Activated B cell treated with CpG ODN at 0.5 μM for 24 hours (primary cell): Measurements from ENCODE around the gene OPTC. TPM values are rescaled to one million over a fixed set of nuclear protein-coding genes. Genes with fewer than 3 reads are reported as not detected.

Experiments
- ATAC-seq: fragments of 200-7000 bp; cut with Tn5 transposase; one replicate; pipeline ENCODE4 v1.10.0; 2021; ENCODE audit warnings: low read depth, mild to moderate bottlenecking, moderate library complexity
- CTCF ChIA-PET: fragments of 350-600 bp; sonication (Branson Sonifier 250); formaldehyde crosslinking; loops from one replicate; lab custom pipeline; 2021; ENCODE audit warnings: antibody characterized with exemption; lab: Charles Lee
- POLR2A ChIA-PET: fragments of 350-600 bp; sonication (Branson Sonifier 250); formaldehyde crosslinking; loops from one replicate; lab custom pipeline; 2021; ENCODE audit warnings: antibody characterized with exemption; lab: Charles Lee
- DNase-seq: peaks from one replicate; pipeline ENCODE4 v3.0.0; 2022
- H3K27ac Mint-ChIP-seq: one replicate; pipeline ENCODE4 v1.8.0; 2020; ENCODE audit warnings: mixed read lengths
- H3K27me3 Mint-ChIP-seq: one replicate; pipeline ENCODE4 v1.8.0; 2021; ENCODE audit warnings: mixed read lengths
- H3K36me3 Mint-ChIP-seq: one replicate; pipeline ENCODE4 v1.8.0; 2021; ENCODE audit warnings: low read depth, mixed read lengths
- H3K4me1 Mint-ChIP-seq: one replicate; pipeline ENCODE4 v1.8.0; 2021; ENCODE audit warnings: mixed read lengths
- H3K4me3 Mint-ChIP-seq: one replicate; pipeline ENCODE4 v1.8.0; 2020; ENCODE audit warnings: mild to moderate bottlenecking, mixed read lengths
- H3K9me3 Mint-ChIP-seq: one replicate; pipeline ENCODE4 v1.8.0; 2020; ENCODE audit warnings: mixed read lengths
- intact Hi-C: fragments of 100-400 bp; cut with micrococcal nuclease; formaldehyde crosslinking; loops from one replicate; pipeline ENCODE4 v1.15.1; 2024
- total RNA-seq: library from RNA; stranded (reverse); gene quantifications from 2 replicates; pipeline ENCODE4 v1.2.3, GENCODE V29; 2022
- TF ChIP-seq, protein P1 (sequence below): fragments of 200-600 bp; IDR thresholded peaks from one replicate; pipeline ENCODE4 v1.8.0; 2022; ENCODE audit warnings: antibody characterized with exemption, mild to moderate bottlenecking

OPTC gene
- total RNA-seq, 1 donor from 2014 or later: not detected

DNA sequence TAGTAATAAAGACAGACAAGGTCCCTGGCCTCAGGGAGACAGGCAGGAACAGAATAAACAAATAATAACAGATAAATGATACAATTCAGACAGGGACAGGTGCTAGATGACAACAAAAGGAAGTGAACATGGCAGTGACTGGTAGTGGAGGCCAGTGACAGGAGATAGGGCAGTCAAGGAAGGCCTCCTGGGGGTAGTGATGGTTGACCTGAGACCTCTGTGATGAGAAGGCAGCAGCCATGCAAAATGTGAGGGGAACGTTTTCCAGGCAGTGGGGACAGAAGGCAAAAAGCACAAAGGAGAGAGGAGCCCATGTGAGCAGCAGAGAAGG, 18.5 kb downstream of the OPTC start:
- peaks cover 10% of the 10 kb centered on the region for H3K4me1 Mint-ChIP-seq
- intact Hi-C loops: no loop called here
- peaks cover 6% of the 10 kb centered on the region for H3K27me3 Mint-ChIP-seq
- TF ChIP-seq, protein P1, sequence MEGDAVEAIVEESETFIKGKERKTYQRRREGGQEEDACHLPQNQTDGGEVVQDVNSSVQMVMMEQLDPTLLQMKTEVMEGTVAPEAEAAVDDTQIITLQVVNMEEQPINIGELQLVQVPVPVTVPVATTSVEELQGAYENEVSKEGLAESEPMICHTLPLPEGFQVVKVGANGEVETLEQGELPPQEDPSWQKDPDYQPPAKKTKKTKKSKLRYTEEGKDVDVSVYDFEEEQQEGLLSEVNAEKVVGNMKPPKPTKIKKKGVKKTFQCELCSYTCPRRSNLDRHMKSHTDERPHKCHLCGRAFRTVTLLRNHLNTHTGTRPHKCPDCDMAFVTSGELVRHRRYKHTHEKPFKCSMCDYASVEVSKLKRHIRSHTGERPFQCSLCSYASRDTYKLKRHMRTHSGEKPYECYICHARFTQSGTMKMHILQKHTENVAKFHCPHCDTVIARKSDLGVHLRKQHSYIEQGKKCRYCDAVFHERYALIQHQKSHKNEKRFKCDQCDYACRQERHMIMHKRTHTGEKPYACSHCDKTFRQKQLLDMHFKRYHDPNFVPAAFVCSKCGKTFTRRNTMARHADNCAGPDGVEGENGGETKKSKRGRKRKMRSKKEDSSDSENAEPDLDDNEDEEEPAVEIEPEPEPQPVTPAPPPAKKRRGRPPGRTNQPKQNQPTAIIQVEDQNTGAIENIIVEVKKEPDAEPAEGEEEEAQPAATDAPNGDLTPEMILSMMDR: no peak
- no peak overlapping the region for H3K4me3 Mint-ChIP-seq
- ChIA-PET CTCF (no interaction called here), POLR2A (no interaction called here)
- no peak overlapping the region for H3K27ac Mint-ChIP-seq
- H3K36me3 Mint-ChIP-seq: no peaks in the 10 kb centered on the region
- no peaks in the 10 kb centered on the region for H3K9me3 Mint-ChIP-seq
- no peak for DNase-seq
- no peak for ATAC-seq

DNA sequence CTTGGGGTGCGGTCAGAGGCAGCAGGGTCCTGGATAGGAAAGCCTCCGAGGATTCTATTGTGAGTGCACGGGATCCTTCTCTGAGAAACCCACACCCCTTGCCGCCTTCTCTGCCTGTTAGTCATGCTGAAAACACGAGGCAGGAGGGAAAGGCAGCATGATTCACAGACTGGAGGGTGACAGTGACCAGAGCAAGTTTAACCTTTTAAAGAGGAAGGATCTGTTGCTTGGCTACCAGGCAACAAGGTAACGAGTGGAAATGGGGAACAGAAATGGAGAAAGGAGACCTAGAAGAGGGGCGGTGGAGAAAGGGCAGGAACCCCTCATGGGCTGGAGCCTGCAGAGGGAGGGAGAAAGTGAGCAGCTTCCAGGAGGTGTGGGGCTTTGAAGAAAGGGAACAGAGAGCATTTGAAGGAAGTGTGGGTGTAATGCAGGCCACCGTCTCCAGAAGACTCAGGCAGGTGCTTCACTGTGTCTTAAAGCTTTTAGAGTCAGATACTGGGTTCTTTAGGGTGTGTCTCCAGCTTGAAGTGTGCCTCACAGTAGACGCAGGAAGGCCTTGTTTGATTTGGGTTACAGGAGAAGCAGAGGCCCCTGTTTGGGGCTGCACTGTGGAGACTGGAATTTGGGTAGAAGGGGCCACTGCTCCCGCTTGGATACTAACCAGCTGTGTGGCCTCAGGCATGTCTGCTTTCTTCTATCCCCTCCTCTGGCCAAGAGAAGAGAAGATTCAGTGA, 19.1 kb downstream of the OPTC start:
- ATAC-seq: no peak
- intact Hi-C loops: no loop called here
- POLR2A ChIA-PET: no interaction called here
- H3K27ac Mint-ChIP-seq: no peak overlapping the region
- peaks cover 6% of the 10 kb centered on the region for H3K27me3 Mint-ChIP-seq
- peaks cover 10% of the 10 kb centered on the region for H3K4me1 Mint-ChIP-seq
- TF ChIP-seq, protein P1: no peak
- H3K4me3 Mint-ChIP-seq: no peak overlapping the region
- no peak for DNase-seq
- no peaks in the 10 kb centered on the region for H3K36me3 Mint-ChIP-seq
- CTCF ChIA-PET: interaction anchor here (1.0 kb wide), 1 partner anchor 9 kb away, joined by 5 read pairs; no protein-coding TSS in a partner anchor
- H3K9me3 Mint-ChIP-seq: no peaks in the 10 kb centered on the region

DNA sequence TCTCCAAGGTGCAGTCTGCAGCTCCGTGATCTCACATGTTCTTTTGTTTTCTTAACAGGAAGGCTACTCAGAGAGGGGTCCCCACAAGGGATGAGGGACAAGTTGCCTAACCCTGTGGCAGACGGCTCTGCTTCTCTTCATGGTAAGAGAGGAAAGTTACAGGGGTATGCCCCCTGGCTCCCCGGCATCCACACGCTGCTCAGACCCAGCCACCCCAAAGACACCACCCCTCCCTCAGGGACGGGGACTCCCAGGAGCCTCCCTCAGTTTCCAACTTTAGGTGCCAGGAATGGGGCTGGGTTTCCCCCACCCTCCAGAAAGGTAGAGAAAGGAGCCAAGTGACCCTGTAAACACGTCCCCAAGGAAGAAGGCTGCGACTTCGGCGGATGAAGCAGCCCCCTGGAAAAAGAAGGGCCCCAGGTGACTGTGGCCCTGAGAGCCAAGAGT, 19.7 kb downstream of the OPTC start:
- ChIA-PET POLR2A (no interaction called here), CTCF (interaction anchor here (1.0 kb wide), 1 partner anchor 10 kb away, joined by 5 read pairs; no protein-coding TSS in a partner anchor)
- TF ChIP-seq, protein P1: no peak
- ATAC-seq: no peak
- Mint-ChIP-seq H3K27ac (no peak overlapping the region), H3K36me3 (no peaks in the 10 kb centered on the region), H3K4me3 (no peak overlapping the region), H3K4me1 (peaks cover 10% of the 10 kb centered on the region), H3K27me3 (peaks cover 6% of the 10 kb centered on the region), H3K9me3 (no peaks in the 10 kb centered on the region)
- intact Hi-C loops: no loop called here
- DNase-seq: no peak

DNA sequence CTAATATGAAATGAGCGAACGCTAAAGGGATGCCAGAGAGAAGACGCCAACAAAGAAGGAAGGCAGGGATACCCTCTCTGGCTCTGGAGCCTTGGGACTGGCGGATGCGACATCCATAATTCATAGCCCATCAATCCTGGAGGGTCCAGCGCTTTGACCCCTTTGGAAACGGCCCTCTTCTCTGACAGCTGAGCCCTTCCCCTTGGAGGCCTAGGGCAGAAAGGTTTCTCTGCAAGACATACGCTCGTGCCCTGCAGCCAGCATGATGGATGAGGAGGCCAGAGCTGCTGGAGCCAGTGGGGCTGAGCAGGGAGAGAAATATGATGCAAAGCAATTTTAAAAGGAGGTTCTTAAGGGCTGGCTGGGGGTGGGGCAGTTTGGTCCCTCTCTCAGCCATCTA, 22.2 kb downstream of the OPTC start:
- Mint-ChIP-seq H3K9me3 (no peaks in the 10 kb centered on the region), H3K36me3 (no peaks in the 10 kb centered on the region), H3K27me3 (peaks cover 6% of the 10 kb centered on the region), H3K4me1 (peaks cover 10% of the 10 kb centered on the region), H3K27ac (no peak overlapping the region), H3K4me3 (no peak overlapping the region)
- CTCF ChIA-PET: no interaction called here
- DNase-seq (no peak), ATAC-seq (no peak)
- POLR2A ChIA-PET: no interaction called here
- intact Hi-C loops: no loop called here
- TF ChIP-seq, protein P1: no peak

DNA sequence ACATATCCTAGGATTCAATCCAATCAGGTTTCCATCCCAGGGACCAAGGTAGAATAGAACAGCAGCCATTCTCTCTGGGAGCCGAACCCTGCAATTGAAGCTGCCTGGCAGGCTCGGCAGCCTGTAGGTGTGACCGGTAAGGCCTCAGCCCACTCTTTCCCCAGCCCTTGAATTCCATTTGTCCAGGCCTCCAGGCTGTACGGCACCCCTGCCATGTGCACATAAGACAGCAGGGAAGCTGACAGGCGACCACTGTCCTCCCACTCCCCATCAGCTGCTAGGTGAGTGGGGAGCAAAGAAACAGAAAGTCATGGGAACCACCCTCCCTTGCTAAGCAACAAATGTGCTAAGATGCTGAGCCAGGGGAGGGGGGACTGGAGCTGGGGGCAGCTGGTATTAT, 23.0 kb downstream of the OPTC start:
- Mint-ChIP-seq H3K4me3 (no peak overlapping the region), H3K36me3 (no peaks in the 10 kb centered on the region), H3K27me3 (peaks cover 6% of the 10 kb centered on the region), H3K4me1 (peaks cover 10% of the 10 kb centered on the region), H3K9me3 (no peaks in the 10 kb centered on the region), H3K27ac (no peak overlapping the region)
- TF ChIP-seq, protein P1: no peak
- ChIA-PET CTCF (no interaction called here), POLR2A (no interaction called here)
- intact Hi-C loops: no loop called here
- no peak for ATAC-seq
- DNase-seq: no peak
